Peyer's patch (tissue), 4 donors: ENCODE data around the gene MUC6. TPM values are rescaled to one million over a fixed set of nuclear protein-coding genes. Genes with fewer than 3 reads are reported as not detected.

ENCODE experiments used
- DNase-seq, 3 donors: peaks; one replicate each; pipeline ENCODE4 v3.0.0-alpha.2; 2017 to 2019
- H3K27ac ChIP-seq, 4 donors: fragments of 200-600 bp; sonication (generic); one replicate each; pipeline ENCODE4 v1.5.1; 2016 to 2019
- H3K27me3 ChIP-seq, 2 donors: fragments of 200-600 bp; sonication (generic); one replicate each; pipeline ENCODE4 v1.5.1; 2019
- H3K36me3 ChIP-seq, 3 donors: fragments of 200-600 bp; sonication (generic); one replicate each; pipeline ENCODE4 v1.5.1; 2016 to 2019
- H3K4me1 ChIP-seq, 4 donors: fragments of 200-600 bp; sonication (generic); one replicate each; pipeline ENCODE4 v1.5.1; 2016 to 2019
- H3K4me3 ChIP-seq, 4 donors: fragments of 200-600 bp; sonication (generic); 1 replicate in 3 of 4; 2 replicates in 1 of 4; pipeline ENCODE4 v1.5.1; 2016 to 2019; ENCODE audit warnings: mild to moderate bottlenecking in 1 of 4
- H3K9me3 ChIP-seq, 4 donors: fragments of 200-600 bp; sonication (generic); one replicate each; pipeline ENCODE4 v1.5.1; 2016 to 2019; ENCODE audit warnings: mild to moderate bottlenecking in 1 of 4
- CTCF ChIP-seq, 6 experiments: fragments of 450-650 bp in 4 of 6; fragments of 200-600 bp in 2 of 6; sonication (generic) in 1 of 6; IDR thresholded peaks; one replicate each; pipeline ENCODE4 v1.5.1; 2017 to 2019; ENCODE audit warnings: antibody characterized with exemption in 6 of 6, mild to moderate bottlenecking in 3 of 6, moderate library complexity in 1 of 6
- POLR2A ChIP-seq, 2 donors: fragments of 450-650 bp; IDR thresholded peaks; one replicate each; pipeline ENCODE4 v1.5.1; 2017; ENCODE audit warnings: antibody characterized with exemption in 2 of 2, mild to moderate bottlenecking in 2 of 2, moderate library complexity in 2 of 2
- total RNA-seq, 4 donors: library from RNA; depleted of rRNA; stranded (reverse); fragments of >200 nt; gene quantifications; one replicate each; pipeline ENCODE4 v1.1.0, GENCODE V29; 2016

MUC6 gene
- total RNA-seq, 4 donors from 2014 or later: not detected

GRCh38 chr11:984546-984945, 52.0 kb downstream of the MUC6 start:
- no peak for DNase-seq
- H3K36me3 ChIP-seq: peaks cover 0 to 86% (median 0%) of the 10 kb centered on the region in 3 donors

DNA sequence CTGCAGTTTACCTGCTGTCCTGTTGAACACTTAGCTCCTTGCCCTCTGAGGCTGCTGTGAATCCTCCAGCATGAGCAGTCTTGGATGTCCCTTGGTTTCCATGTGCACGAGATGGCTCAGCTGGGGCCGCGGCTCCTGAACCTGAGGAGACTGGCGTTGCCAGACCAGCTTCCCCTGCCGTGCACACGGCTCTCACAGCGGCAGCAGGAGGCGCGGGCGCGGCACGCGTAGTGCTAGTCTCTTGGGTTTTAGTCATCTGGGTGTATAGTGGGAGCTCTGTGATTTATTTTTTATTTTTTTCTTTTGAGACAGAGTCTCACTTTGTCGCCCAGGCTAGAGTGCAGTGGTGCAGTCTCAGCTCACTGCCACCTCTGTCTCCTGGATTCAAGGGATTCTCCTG, 54.8 kb downstream of the MUC6 start:
- no peak overlapping the region for H3K4me3 ChIP-seq
- no peak for DNase-seq
- H3K36me3 ChIP-seq: peaks cover 0 to 84% (median 0%) of the 10 kb centered on the region in 3 donors
- no peaks in the 10 kb centered on the region for H3K4me1 ChIP-seq
- TF ChIP-seq POLR2A (IDR thresholded peaks at IDR 0.05): no peak
- TF ChIP-seq CTCF (IDR thresholded peaks at IDR 0.05): no peak
- H3K9me3 ChIP-seq: no peaks in the 10 kb centered on the region
- H3K27me3 ChIP-seq: no peaks in the 10 kb centered on the region
- no peak overlapping the region for H3K27ac ChIP-seq

More at GRCh38 chr11:984546-984945, 52.0 kb downstream of the MUC6 start:
- TF ChIP-seq CTCF (IDR thresholded peaks at IDR 0.05): no peak
- no peak for TF ChIP-seq POLR2A (IDR thresholded peaks at IDR 0.05)
- H3K4me1 ChIP-seq: no peaks in the 10 kb centered on the region
- H3K27ac ChIP-seq: no peak overlapping the region
- H3K9me3 ChIP-seq: no peaks in the 10 kb centered on the region
- no peak overlapping the region for H3K4me3 ChIP-seq
- no peaks in the 10 kb centered on the region for H3K27me3 ChIP-seq

- no peak for TF ChIP-seq POLR2A (IDR thresholded peaks at IDR 0.05)
- no peak for TF ChIP-seq CTCF (IDR thresholded peaks at IDR 0.05)
- Histone ChIP-seq H3K4me3 (no peak overlapping the region), H3K36me3 (peaks cover 0 to 82% (median 0%) of the 10 kb centered on the region in 3 donors), H3K27me3 (no peaks in the 10 kb centered on the region), H3K4me1 (no peaks in the 10 kb centered on the region), H3K27ac (no peak overlapping the region), H3K9me3 (no peaks in the 10 kb centered on the region)
- no peak for DNase-seq
These were observed 55.8 kb downstream of the MUC6 start for GRCh38 chr11:980438-981357.

DNA sequence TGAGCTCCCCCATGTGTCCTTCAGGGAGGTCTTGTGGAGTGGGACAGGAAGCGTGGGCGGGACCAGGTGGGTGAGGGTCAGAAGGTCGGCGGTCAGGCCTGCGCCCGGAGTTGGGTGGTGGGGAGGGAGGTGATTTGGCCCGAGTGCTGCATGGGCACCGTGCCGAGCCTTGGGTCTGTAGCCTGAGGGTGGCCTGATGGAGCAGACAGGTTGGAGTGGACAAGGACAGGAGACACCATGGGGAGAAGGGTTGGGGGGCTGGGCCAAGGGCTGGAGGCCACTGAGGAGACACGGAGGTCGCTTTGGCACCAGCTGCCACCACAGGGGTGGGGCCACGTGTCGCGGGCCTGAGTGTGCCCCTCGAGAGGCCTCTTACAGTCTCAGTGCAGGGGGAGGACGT, 57.7 kb downstream of the MUC6 start:
- no peak for TF ChIP-seq CTCF (IDR thresholded peaks at IDR 0.05)
- TF ChIP-seq POLR2A (IDR thresholded peaks at IDR 0.05): no peak
- H3K27ac ChIP-seq: no peak overlapping the region
- no peaks in the 10 kb centered on the region for H3K27me3 ChIP-seq
- DNase-seq: no peak
- H3K36me3 ChIP-seq: peaks cover 0 to 78% (median 0%) of the 10 kb centered on the region in 3 donors
- H3K4me1 ChIP-seq: no peaks in the 10 kb centered on the region
- no peak overlapping the region for H3K4me3 ChIP-seq
- no peaks in the 10 kb centered on the region for H3K9me3 ChIP-seq

GRCh38 chr11:977830-978720, 58.4 kb downstream of the MUC6 start:
- Histone ChIP-seq H3K4me3 (no peak overlapping the region), H3K27me3 (no peaks in the 10 kb centered on the region), H3K4me1 (no peaks in the 10 kb centered on the region), H3K36me3 (peaks cover 0 to 83% (median 0%) of the 10 kb centered on the region in 3 donors), H3K27ac (no peak overlapping the region), H3K9me3 (no peaks in the 10 kb centered on the region)
- TF ChIP-seq CTCF (IDR thresholded peaks at IDR 0.05): no peak
- TF ChIP-seq POLR2A (IDR thresholded peaks at IDR 0.05): no peak
- no peak for DNase-seq
